HEK293 (cell line): ENCODE measurements around the gene CD79A.

Experiments
- FEZF1 ChIP-seq: fragments of 450-650 bp; formaldehyde crosslinking; IDR thresholded peaks from 2 replicates; pipeline ENCODE4 v1.5.1; 2016; ENCODE audit warnings: missing biosample characterization, missing genetic modification characterization
- KLF16 ChIP-seq: fragments of 450-650 bp; formaldehyde crosslinking; IDR thresholded peaks from 2 replicates; pipeline ENCODE4 v1.5.1; 2017; ENCODE audit warnings: missing biosample characterization, missing genetic modification characterization
- SETDB1 ChIP-seq: IDR thresholded peaks from one replicate; pipeline ENCODE4 v1.6.1; 2017; ENCODE audit warnings: mild to moderate bottlenecking, low read length, moderate library complexity, mixed read lengths; ENCODE audit not compliant: insufficient read length
- ZBTB20 ChIP-seq: fragments of 450-650 bp; formaldehyde crosslinking; IDR thresholded peaks from 2 replicates; pipeline ENCODE4 v1.5.1; 2016; ENCODE audit warnings: missing biosample characterization, missing genetic modification characterization
- ZNF549 ChIP-seq: fragments of 450-650 bp; IDR thresholded peaks from 2 replicates; pipeline ENCODE4 v1.5.1; 2018; ENCODE audit warnings: missing biosample characterization, missing genetic modification characterization, mild to moderate bottlenecking, inconsistent platforms, moderate library complexity
- ZNF785 ChIP-seq: fragments of 450-650 bp; formaldehyde crosslinking; IDR thresholded peaks from 2 replicates; pipeline ENCODE4 v1.5.1; 2016; ENCODE audit warnings: missing biosample characterization, missing genetic modification characterization
- TF ChIP-seq, protein P1 (sequence below): fragments of 450-650 bp; formaldehyde crosslinking; IDR thresholded peaks from 2 replicates; pipeline ENCODE4 v1.5.1; 2016; ENCODE audit warnings: missing biosample characterization, missing genetic modification characterization

DNA sequence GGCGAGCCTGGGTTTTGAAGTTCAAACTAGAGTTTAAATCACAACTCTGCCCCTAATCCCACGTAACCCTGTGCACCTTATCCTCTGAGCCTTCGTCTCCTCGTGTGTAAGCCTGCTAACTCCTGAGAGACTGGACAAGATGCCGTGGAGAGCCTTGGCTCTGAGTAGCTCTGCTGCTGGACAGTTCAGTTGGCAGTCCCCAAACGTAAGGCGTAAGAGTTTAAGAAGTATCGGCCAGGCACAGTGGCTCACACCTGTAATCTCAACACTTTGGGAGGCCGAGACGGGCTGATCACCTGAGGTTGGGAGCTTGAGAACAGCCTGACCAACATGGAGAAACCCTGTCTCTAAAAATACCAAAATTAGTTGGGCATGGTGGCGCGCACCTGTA lies 4.7 kb upstream of the CD79A start:
- TF ChIP-seq KLF16 (tag by site-specific recombination) (no peak), ZNF785 (tag by site-specific recombination) (no peak), ZBTB20 (no peak), ZNF549 (no peak), SETDB1 (no peak), FEZF1 (tag by site-specific recombination) (no peak)
- TF ChIP-seq, protein P1, sequence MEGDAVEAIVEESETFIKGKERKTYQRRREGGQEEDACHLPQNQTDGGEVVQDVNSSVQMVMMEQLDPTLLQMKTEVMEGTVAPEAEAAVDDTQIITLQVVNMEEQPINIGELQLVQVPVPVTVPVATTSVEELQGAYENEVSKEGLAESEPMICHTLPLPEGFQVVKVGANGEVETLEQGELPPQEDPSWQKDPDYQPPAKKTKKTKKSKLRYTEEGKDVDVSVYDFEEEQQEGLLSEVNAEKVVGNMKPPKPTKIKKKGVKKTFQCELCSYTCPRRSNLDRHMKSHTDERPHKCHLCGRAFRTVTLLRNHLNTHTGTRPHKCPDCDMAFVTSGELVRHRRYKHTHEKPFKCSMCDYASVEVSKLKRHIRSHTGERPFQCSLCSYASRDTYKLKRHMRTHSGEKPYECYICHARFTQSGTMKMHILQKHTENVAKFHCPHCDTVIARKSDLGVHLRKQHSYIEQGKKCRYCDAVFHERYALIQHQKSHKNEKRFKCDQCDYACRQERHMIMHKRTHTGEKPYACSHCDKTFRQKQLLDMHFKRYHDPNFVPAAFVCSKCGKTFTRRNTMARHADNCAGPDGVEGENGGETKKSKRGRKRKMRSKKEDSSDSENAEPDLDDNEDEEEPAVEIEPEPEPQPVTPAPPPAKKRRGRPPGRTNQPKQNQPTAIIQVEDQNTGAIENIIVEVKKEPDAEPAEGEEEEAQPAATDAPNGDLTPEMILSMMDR, result no peak
